ENCODE measurements around the gene ENPP6.
"Not testable (repeated sequence)": the region's sequence is repeated elsewhere in the genome, so short reads cannot be mapped to it uniquely, and the experiment has no call there.

The ENPP6 gene

GRCh38 chr4:184059099-184059498 is 158.6 kb downstream of the ENPP6 start:
- DNase-seq (ENCODE audit: low spot score), result no peak

GRCh38 chr4:184058026-184058425 is 159.6 kb downstream of the ENPP6 start:
- no peak for DNase-seq (ENCODE audit: low spot score)

DNA sequence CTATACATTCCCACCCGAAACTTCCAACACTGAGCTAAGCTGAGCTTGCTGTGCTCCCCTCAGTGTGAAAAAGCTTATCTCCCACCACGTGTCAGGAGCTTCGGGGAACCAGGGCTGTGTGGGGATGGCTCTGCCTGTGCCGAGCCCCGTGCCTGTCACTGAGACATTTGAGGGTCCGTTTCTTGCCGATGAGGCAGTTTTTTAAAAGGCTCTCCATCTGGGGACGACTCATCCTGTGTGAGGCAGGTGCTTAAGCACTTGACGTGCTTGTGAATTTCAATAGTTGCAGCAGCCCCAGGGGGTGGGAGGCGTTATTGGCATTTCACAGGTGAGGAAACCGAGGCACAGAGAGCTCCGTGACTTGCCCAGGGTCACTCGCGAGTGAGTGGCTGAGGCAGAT is 160.8 kb downstream of the ENPP6 start:
- no peak for DNase-seq (ENCODE audit: low spot score)

DNA sequence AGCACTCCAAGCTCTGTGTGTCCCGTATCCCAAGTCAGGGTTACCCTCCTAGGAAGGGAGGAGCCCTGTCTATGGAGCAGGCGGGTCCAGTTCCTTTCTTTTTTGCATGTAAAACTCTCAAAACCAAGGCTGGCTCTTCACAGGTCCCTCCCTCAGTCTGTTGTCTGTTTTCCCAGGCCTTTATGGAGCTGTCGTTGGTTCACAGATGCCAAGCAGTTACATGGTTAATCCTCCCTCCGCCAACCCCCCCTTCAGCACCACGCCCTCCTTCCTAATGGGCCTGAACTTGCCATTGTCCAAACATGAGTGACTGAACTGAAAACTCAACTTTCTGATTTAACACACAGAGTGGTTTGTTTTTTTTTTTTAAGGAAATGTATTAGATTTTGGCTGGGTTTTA is 164.2 kb downstream of the ENPP6 start:
- DNase-seq (ENCODE audit: low spot score), result no peak

- no peak for DNase-seq (ENCODE audit: low spot score)
Measured at GRCh38 chr4:184052616-184053015, 165.1 kb downstream of the ENPP6 start.

- DNase-seq (ENCODE audit: low spot score), result not testable (repeated sequence)
Measured at GRCh38 chr4:184051262-184051661, 166.4 kb downstream of the ENPP6 start.

- DNase-seq (ENCODE audit: low spot score), result no peak
Measured at GRCh38 chr4:184046148-184046547, 171.5 kb downstream of the ENPP6 start.

DNA sequence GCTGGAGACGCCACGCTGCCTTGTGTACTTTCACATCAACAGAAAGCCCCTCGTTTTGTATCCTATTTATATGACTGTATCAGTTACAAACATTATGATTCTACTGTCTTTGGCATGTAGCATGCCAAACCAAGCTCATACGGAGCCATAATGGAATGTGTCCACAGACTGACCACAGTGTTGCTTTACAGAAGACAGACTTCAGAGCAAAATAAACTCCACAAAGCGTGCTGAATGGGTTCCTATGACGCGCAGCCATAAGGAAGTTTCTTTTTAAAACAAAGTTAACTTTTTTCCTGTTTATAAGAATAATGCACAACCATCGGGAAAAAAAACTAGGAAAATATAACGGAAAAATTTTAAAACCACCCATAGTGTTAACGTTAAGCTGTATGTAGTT is 176.5 kb downstream of the ENPP6 start:
- DNase-seq (ENCODE audit: low spot score), result no peak

GRCh38 chr4:184039963-184040383 is 177.7 kb downstream of the ENPP6 start:
- DNase-seq (ENCODE audit: low spot score), result no peak

Measured in HuH-7 (cell line).